NCI-H69 (cell line): ENCODE results near the gene SERPINA9.
A peak's percentile ranks its signal among the peaks of the same experiment; 100 is the strongest.
"Not testable (repeated sequence)": the region's sequence is repeated elsewhere in the genome, so short reads cannot be mapped to it uniquely, and the experiment has no call there.

Experiments
- DNase-seq: peaks from one replicate; lab custom pipeline; 2025; lab: John Stamatoyannopoulos, UW

Gene SERPINA9

DNA sequence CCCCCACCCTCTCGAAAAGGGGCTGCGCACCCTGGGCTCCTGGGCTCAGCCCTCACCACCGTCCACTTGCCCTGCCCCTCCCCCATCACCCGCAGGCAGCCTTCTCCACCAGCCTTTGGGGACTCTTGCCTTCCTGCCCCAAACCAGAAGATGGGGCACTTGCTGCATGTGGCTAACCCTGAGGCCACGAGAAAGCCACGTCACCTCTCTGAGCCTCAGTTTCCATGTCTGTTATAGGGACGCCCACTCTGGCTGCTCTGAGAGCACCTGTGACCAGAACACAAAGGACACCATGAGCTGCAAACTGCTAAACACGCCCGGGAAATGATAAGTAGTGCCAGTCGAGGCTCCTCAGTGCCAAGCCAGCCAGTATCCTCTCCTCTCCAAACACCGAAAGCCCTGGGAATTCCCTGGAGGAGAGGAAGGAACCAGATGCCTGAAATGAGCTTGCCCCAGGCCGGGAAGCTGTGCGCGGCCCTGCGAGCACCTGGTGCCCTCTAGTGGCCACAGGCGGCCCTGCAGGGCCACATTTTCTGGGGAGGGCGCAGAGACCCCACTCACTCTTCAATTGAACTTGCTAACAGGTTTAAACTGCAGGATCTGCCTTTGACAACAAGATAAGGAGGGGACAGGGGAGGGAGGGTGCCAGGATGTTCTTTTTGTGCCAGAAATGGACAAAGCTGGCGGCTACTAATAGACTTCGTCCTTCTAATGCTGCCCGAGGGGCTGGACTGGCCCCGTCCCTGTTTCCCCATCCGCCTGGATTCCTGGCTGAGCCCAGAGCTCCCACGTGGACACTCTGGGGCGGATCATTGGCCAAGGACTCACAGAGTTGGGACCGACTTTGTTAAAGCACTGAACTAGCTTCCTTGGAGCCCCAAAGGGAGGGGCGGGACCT is 10.2 kb upstream of the SERPINA9 start:
- peak; percentile 76 for DNase-seq

GRCh38 chr14:94484481-94484880 is 8.5 kb upstream of the SERPINA9 start:
- no peak for DNase-seq

DNA sequence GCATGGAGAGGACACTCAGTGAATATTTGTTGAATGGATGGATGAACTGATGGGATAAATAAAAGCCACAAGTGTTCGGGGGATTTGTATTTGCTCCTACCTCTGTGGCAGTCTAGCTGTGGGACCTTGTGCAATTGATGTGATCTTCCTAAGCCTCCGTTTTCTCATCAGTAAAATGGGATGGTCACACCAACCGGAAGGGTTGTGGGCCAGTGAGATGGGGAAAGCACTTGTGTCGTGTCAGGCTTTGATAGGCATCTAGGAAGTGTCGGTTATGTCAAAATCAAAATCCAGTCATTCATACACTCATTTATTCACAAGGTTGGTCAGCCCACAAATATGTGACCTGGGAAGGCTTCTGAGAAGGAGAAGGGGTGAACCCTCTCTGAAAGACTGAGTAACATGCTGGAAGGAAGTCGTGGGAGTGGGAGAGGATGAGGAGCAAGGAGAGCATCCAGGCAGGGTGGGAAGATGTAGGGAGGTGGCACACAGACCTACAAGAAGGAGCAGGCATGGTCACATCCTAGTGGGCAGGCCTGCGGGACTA is 7.8 kb upstream of the SERPINA9 start:
- DNase-seq: no peak

GRCh38 chr14:94483071-94483451 is 7.1 kb upstream of the SERPINA9 start:
- no peak for DNase-seq

DNA sequence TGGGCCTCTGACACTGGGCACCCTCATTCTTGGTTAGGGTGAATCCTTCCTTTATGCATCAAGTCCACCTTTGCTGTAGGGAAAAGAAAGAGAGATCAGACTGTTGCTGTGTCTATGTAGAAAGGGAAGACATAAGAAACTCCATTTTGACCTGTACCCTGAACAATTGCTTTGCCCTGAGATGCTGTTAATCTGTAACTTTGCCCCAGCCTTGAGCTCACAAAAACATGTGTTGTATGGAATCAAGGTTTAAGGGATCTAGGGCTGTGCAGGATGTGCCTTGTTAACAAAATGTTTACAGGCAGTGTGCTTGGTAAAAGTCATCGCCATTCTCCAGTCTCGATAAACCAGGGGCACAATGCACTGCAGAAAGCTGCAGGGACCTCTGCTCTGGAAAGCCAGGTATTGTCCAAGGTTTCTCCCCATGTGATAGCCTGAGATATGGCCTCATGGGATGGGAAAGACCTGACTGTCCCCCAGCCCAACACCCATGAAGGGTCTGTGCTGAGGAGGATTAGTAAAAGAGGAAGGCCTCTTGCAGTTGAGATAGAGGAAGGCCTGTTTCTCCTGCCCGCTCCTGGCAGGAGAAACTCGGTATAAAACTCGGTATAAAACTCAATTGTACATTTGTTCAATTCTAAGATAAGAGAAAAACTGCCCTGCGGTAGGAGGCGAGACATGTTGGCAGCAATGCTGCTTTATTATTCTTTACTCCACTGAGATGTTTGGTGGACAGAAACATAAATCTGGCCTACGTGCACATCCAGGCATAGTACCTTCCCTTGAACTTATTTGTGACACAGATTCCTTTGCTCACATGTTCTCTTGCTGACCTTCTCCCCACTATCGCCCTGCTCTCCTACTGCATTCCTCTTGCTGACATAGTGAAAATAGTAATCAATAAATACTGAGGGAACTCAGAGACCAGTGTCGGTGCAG is 6.4 kb upstream of the SERPINA9 start:
- DNase-seq: not testable (repeated sequence)

- no peak for DNase-seq
Observed at GRCh38 chr14:94481468-94482131, 5.6 kb upstream of the SERPINA9 start.

DNA sequence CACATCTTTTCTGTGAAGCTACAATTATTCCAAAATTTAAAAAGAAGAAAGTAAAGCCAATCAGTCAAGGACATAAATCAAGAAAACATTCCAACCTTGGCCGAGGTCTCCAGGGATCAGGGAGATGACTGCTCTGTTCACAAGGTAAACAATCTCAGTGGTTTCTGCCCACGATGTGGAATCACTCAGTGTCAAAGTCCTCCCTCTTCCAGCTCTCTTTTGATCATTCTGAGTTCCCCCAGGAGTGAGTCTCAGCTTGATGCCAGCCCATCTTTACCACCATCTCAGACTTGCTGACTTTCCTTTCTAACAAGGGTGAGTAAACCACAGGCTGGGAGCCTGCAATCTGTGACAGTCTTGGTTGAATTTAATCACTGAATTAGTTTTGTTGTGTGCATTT is 4.8 kb upstream of the SERPINA9 start:
- no peak for DNase-seq

DNA sequence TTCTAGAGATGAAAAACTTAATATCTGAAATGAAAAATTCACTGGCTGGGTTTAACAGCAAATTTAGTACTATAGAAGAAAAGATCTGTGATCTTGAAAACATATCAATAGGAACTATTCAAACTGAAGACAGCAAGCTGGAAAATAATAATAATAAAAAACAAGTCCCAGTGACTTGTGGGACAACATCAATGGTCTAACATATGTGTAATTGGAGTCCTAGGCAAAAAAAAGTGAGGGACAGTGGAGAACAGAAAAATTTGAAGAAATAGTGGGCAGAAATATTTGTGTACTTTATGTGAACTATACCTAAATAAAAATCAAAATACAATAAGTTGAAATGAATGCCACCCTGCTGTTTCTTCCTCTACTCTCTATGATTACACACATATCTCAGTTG is 2.4 kb upstream of the SERPINA9 start:
- DNase-seq: no peak

- DNase-seq: no peak
Observed at GRCh38 chr14:94474581-94475031, 1.4 kb downstream of the SERPINA9 start.

DNA sequence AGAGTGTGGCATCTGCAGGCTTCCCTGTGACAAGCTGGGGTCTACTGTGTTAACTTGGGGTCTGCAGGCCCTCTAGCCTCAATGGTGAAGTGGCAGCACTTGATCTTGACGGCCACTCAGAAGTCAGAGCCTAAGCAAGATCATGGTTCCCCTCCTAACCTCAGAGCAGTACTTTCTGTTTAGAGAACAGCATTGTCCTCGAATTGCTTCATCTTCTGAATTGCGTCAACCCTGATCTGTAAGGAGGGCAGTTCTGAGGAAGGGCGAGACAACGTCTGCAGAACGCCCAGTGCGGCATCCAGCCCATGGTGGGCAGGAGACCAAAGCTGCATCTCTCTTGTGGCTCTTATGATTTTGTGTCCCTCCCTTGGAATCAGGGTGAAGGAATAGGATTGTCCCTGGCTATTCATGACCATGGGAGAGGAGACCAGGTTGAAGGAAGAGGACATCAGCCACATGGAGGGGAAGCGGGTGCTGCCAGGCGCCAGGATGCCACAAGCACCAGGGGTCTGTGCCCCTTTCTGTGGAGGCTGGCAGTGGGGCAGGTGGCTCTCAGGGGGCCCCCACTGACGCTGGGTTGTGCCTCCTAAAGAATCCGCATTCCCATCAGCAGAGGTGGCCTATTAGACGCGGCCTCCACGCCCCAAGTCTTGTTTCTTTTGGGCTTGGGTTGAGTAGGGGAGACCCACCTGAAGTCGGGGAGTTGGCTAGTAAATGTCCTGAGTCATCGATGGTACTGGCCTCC is 2.2 kb downstream of the SERPINA9 start:
- no peak for DNase-seq

GRCh38 chr14:94472842-94473241 is 3.2 kb downstream of the SERPINA9 start:
- DNase-seq: no peak

GRCh38 chr14:94471045-94471444 is 5.0 kb downstream of the SERPINA9 start:
- DNase-seq: no peak

- DNase-seq: no peak
Observed at GRCh38 chr14:94470311-94470710, 5.7 kb downstream of the SERPINA9 start.

- DNase-seq: no peak
Observed at GRCh38 chr14:94469261-94469660, 6.7 kb downstream of the SERPINA9 start.

DNA sequence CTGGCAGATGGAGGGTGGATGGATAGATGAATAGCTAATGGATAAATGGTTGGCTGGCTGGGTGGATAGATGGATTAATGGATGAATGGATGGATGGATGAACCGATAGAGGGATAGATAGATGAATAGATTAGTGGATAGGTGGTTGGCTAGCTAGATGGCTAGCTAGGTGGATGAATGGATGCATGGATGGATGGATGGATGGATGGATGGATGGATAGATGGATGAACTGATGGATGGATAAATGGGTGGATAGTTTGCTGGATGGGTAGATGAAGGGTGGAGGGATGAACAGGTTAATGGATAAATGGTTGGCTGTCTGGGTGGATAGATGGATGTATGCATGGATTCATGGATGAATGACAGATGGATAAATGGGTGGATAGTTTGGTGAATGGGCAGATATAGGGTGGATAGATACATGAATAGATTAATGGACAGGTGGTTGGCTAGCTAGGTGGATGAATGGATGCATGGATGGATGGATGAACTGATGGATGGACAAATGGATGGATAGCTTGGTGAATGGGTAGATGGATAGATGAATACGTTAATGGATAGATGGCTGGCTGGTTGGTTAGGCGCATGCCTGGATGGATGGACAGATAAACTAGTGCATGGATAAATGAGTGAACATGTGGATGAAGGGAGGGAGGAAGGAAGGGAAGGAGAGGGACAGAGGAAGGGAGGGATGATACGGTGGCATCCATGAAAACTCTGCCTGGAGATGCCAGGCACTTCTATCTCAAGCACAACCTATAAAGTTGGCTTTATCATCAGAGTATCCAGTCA is 8.1 kb downstream of the SERPINA9 start:
- DNase-seq: no peak

GRCh38 chr14:94466706-94467370 is 9.2 kb downstream of the SERPINA9 start:
- no peak for DNase-seq

- no peak for DNase-seq
Observed at GRCh38 chr14:94465042-94465441, 11.0 kb downstream of the SERPINA9 start.

DNA sequence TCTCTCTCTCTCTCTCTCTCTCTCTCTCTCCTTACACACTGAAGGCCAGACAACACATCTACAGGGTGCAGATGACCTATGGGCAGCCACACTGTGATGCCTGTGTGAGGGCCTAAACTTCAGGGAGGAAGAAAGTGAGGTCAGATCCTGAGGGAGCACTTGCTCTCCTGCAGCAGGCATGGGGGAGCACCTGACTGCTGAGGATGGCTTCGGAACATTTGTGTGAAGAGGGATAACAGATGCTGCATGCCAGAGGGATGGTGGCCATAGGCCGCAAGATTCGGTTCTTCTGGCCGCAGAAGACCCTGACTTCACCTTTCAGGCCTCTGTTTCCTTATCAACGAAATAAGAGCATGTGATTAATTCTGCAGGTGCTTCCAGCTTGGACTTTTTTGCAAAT is 11.7 kb downstream of the SERPINA9 start:
- no peak for DNase-seq

- DNase-seq: no peak
Observed at GRCh38 chr14:94462763-94463572, 13.0 kb downstream of the SERPINA9 start.
